SK-N-SH (cell line): ENCODE results near the gene PBXIP1. TPM values are rescaled to one million over a fixed set of nuclear protein-coding genes. Genes with fewer than 3 reads are reported as not detected.
"Not testable (repeated sequence)": the region's sequence is repeated elsewhere in the genome, so short reads cannot be mapped to it uniquely, and the experiment has no call there.

ENCODE experiments used
- CTCF ChIA-PET: fragments of 300-600, 350-600 bp; formaldehyde crosslinking; extraction: SDS; loops from one replicate; lab custom pipeline; 2021; lab: Yijun Ruan, JAX
- POLR2A ChIA-PET: fragments of 350-600 bp; sonication (Branson Sonifier 250); formaldehyde crosslinking; extraction: SDS; loops from one replicate; lab custom pipeline; 2020; ENCODE audit warnings: antibody characterized with exemption, inconsistent platforms; lab: Yijun Ruan, JAX
- DNase-seq: peaks from one replicate; pipeline ENCODE4 v3.0.0; 2012
- H2AFZ ChIP-seq: fragments of 200-600 bp; sonication (generic); 2 replicates; pipeline ENCODE4 v1.8.1; 2016; ENCODE audit warnings: antibody characterized with exemption, mild to moderate bottlenecking, low read depth
- H3F3A ChIP-seq: fragments of 200-600 bp; sonication (generic); replicated peaks from 2 replicates; pipeline ENCODE3; 2016; ENCODE audit warnings: antibody characterized with exemption, mild to moderate bottlenecking; ENCODE audit not compliant: insufficient read depth
- H3K27ac ChIP-seq, 2 experiments: fragments of 200-500 bp in 1 of 2; fragments of 200-600 bp in 1 of 2; sonication (Bioruptor generic) in 1 of 2; sonication (generic), shearing (Covaris generic) in 1 of 2; 2 replicates each; pipeline versions ENCODE4 v1.5.1 to v1.6.1; 2014 to 2016; ENCODE audit warnings: low read depth in 2 of 2, inconsistent platforms in 1 of 2, low read length in 1 of 2, mild to moderate bottlenecking in 1 of 2, mixed read lengths in 1 of 2
- H3K27me3 ChIP-seq: fragments of 200-600 bp; sonication (generic), shearing (Covaris generic); 2 replicates; pipeline ENCODE4 v1.6.1; 2016; ENCODE audit warnings: mixed run types; ENCODE audit not compliant: insufficient read depth
- H3K36me3 ChIP-seq, 2 experiments: fragments of 200-500 bp in 1 of 2; fragments of 200-600 bp in 1 of 2; sonication (Bioruptor generic) in 1 of 2; sonication (generic) in 1 of 2; replicated peaks in 1 of 2; 2 replicates each; pipeline versions ENCODE3 to v1.5.1; 2014 to 2016; ENCODE audit warnings: low read length in 1 of 2, mild to moderate bottlenecking in 1 of 2; ENCODE audit not compliant: insufficient read depth in 2 of 2, control insufficient read depth in 1 of 2
- H3K4me1 ChIP-seq, 2 experiments: fragments of 200-500 bp in 1 of 2; fragments of 200-600 bp in 1 of 2; sonication (Bioruptor generic) in 1 of 2; sonication (generic), shearing (Covaris generic) in 1 of 2; 2 replicates each; pipeline versions ENCODE4 v1.5.1 to v1.6.1; 2014 to 2016; ENCODE audit warnings: low read depth in 1 of 2, low read length in 1 of 2, mixed run types in 1 of 2; ENCODE audit not compliant: insufficient read depth in 2 of 2, control insufficient read depth in 1 of 2
- H3K4me2 ChIP-seq: fragments of 200-600 bp; sonication (generic), shearing (Covaris generic); 2 replicates; pipeline ENCODE4 v1.6.1; 2017; ENCODE audit warnings: mixed run types
- H3K4me3 ChIP-seq, 2 experiments: fragments of 200-500 bp in 1 of 2; fragments of 200-600 bp in 1 of 2; sonication (Bioruptor generic) in 1 of 2; sonication (generic), shearing (Covaris generic) in 1 of 2; 2 replicates each; pipeline versions ENCODE4 v1.5.1 to v1.8.1; 2014 to 2016; ENCODE audit warnings: low read depth in 2 of 2, inconsistent platforms in 1 of 2, low read length in 1 of 2, mild to moderate bottlenecking in 1 of 2, mixed read lengths in 1 of 2, moderate library complexity in 1 of 2
- H3K79me2 ChIP-seq: fragments of 200-600 bp; sonication (generic); 2 replicates; pipeline ENCODE4 v1.8.1; 2017; ENCODE audit warnings: mild to moderate bottlenecking; ENCODE audit not compliant: insufficient read depth
- H3K9ac ChIP-seq: fragments of 200-600 bp; sonication (generic); 2 replicates; pipeline ENCODE4 v1.6.1; 2017; ENCODE audit warnings: mixed run types
- H3K9me2 ChIP-seq: fragments of 200-600 bp; sonication (generic); 2 replicates; pipeline ENCODE4 v1.6.1; 2017; ENCODE audit warnings: mixed run types
- H3K9me3 ChIP-seq: fragments of 200-600 bp; sonication (generic); 2 replicates; pipeline ENCODE4 v1.6.1; 2017; ENCODE audit warnings: mixed run types, mild to moderate bottlenecking, moderate library complexity
- H4K20me1 ChIP-seq: fragments of 200-600 bp; sonication (generic); 2 replicates; pipeline ENCODE4 v1.6.1; 2017; ENCODE audit warnings: mild to moderate bottlenecking, mixed run types; ENCODE audit not compliant: insufficient read depth
- FOXM1 ChIP-seq: IDR thresholded peaks from 2 replicates; pipeline ENCODE4 v1.4.0; 2012; ENCODE audit warnings: low read depth, mild to moderate bottlenecking
- GABPA ChIP-seq: IDR thresholded peaks from 2 replicates; pipeline ENCODE4 v1.4.0; 2012; ENCODE audit warnings: low read depth, mild to moderate bottlenecking
- MAX ChIP-seq: IDR thresholded peaks from 2 replicates; pipeline ENCODE4 v1.4.0; 2012; ENCODE audit warnings: low read depth
- NFIC ChIP-seq: IDR thresholded peaks from 2 replicates; pipeline ENCODE4 v1.4.0; 2012; ENCODE audit warnings: borderline replicate concordance
- NRF1 ChIP-seq: IDR thresholded peaks from 2 replicates; pipeline ENCODE4 v1.6.1; 2012; ENCODE audit warnings: low read depth, mild to moderate bottlenecking, low read length
- RAD21 ChIP-seq: IDR thresholded peaks from 2 replicates; pipeline ENCODE4 v1.6.1; 2012; ENCODE audit warnings: mild to moderate bottlenecking, low read length
- RFX5 ChIP-seq: IDR thresholded peaks from 2 replicates; pipeline ENCODE4 v1.6.1; 2012; ENCODE audit warnings: mild to moderate bottlenecking, improper control_type of control experiment, low read length
- YY1 ChIP-seq: IDR thresholded peaks from 2 replicates; pipeline ENCODE4 v1.4.0; 2012; ENCODE audit warnings: low read depth, mild to moderate bottlenecking
- WGBS: methylation state at CpG from one replicate; pipeline ENCODE4 v1.1.6; 2017; ENCODE audit warnings: low lambda C conversion rate; 5-methylcytosine and 5-hydroxymethylcytosine counted together
- polyA plus RNA-seq, 3 experiments: library from polyadenylated mRNA; depleted of rRNA; stranded (reverse); fragments of >200 nt; gene quantifications; 2 replicates each; pipeline ENCODE4 v1.2.3, GENCODE V29; 2012

PBXIP1 gene
- polyA plus RNA-seq, 1 of the 3 experiments (the other 2 are of a cell fraction) = 55.9 TPM

DNA sequence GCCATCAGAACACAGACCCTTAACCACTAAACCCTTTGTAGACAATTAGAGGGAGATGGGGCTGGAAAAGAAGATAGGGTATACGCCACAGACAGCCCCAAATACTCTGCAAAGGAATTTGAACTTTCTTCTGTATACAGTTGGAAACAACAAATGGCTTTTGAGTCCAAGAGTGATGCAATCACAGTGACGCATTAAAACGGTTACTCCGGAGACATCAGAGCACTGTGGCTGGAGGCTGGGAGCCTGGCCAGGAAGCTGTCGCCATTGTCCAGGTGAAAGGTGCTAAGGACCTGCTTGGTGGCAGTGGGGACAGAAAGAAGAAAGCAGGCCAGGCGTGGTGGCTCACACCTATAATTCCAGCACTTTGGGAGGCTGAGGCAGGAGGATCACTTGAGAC is 31.4 kb upstream of the PBXIP1 start:
- no peak overlapping the region for H3K4me2 ChIP-seq
- no peak overlapping the region for H3K9ac ChIP-seq
- H3F3A ChIP-seq = peaks cover 5% of the 10 kb centered on the region
- H3K4me3 ChIP-seq = no peak overlapping the region
- POLR2A ChIA-PET = interaction anchor here (1.2 kb wide), 1 partner anchor 32 kb away, joined by 3 read pairs; no protein-coding TSS in a partner anchor
- H3K27me3 ChIP-seq = no peaks in the 10 kb centered on the region
- H3K36me3 ChIP-seq = peaks cover 24 to 33% of the 10 kb centered on the region in 2 experiments
- CTCF ChIA-PET = interaction anchor here (1.1 to 37.5 kb wide), 6 partner anchors 11 to 93 kb away, joined by 3 to 640 read pairs (median 8); partner anchors contain the start of genes LENEP, PYGO2 and ZBTB7B
- TF ChIP-seq GABPA (no peak), MAX (no peak), RFX5 (no peak), YY1 (no peak), NFIC (no peak), NRF1 (no peak)
- H3K4me1 ChIP-seq = peaks cover 2 to 26% of the 10 kb centered on the region in 2 experiments; a peak in 3 of 4 replicates
- H3K9me2 ChIP-seq = no peaks in the 10 kb centered on the region
- DNase-seq = no peak
- H4K20me1 ChIP-seq = no peaks in the 10 kb centered on the region
- H3K27ac ChIP-seq = no peak overlapping the region
- peaks cover 57% of the 10 kb centered on the region for H3K79me2 ChIP-seq
- WGBS = 91% methylated on average over 6 of the region's 6 CpGs
- H2AFZ ChIP-seq = no peak overlapping the region
- no peaks in the 10 kb centered on the region for H3K9me3 ChIP-seq

GRCh38 chr1:154986736-154987135 is 30.8 kb upstream of the PBXIP1 start:
- H2AFZ ChIP-seq, POLR2A ChIA-PET, H3K9me3 ChIP-seq, H4K20me1 ChIP-seq, H3K27ac ChIP-seq, H3F3A ChIP-seq, H3K27me3 ChIP-seq, H3K4me2 ChIP-seq, H3K9me2 ChIP-seq, H3K9ac ChIP-seq, DNase-seq, H3K4me3 ChIP-seq: not testable (repeated sequence)
- 89% methylated on average over 4 of the region's 4 CpGs for WGBS
- Histone ChIP-seq H3K4me1 (peaks cover 4 to 26% of the 10 kb centered on the region in 2 experiments; a peak in 3 of 4 replicates), H3K36me3 (peaks cover 24 to 33% of the 10 kb centered on the region in 2 experiments), H3K79me2 (peaks cover 59% of the 10 kb centered on the region)
- CTCF ChIA-PET = interaction anchor here (1.2 to 37.5 kb wide), 2 partner anchors 12 to 30 kb away, joined by 3 to 640 read pairs; partner anchors contain the start of genes LENEP and ZBTB7B

- 8% methylated on average over 16 of the region's 17 CpGs for WGBS
- Histone ChIP-seq H3K4me1 (peaks cover 4 to 24% of the 10 kb centered on the region in 2 experiments; a peak in 3 of 4 replicates), H3K4me3 (peak overlapping the region; percentile 72 to 82), H3K4me2 (peak overlapping the region; percentile 95), H3K27ac (peak overlapping the region; percentile 40 to 78; a peak in 3 of 4 replicates), H3K9ac (peak overlapping the region; percentile 78), H3K27me3 (no peaks in the 10 kb centered on the region), H3K36me3 (peaks cover 10 to 20% of the 10 kb centered on the region in 2 experiments), H4K20me1 (no peaks in the 10 kb centered on the region), H3K79me2 (peaks cover 84% of the 10 kb centered on the region), H3K9me2 (no peaks in the 10 kb centered on the region), H3F3A (peaks cover 13% of the 10 kb centered on the region), H2AFZ (peak overlapping the region; percentile 66; the same call in 1 of the 2 replicates), H3K9me3 (no peaks in the 10 kb centered on the region)
- POLR2A ChIA-PET = interaction anchor here (1.0 to 2.7 kb wide), 7 partner anchors 9 to 145 kb away, joined by 3 to 22 read pairs (median 5); partner anchors contain the start of genes LENEP, PYGO2 and SHC1
- CTCF ChIA-PET = interaction anchor here (1.3 to 37.5 kb wide), 8 partner anchors 10 to 67 kb away, joined by 3 to 640 read pairs (median 6); partner anchors contain the start of genes LENEP, PBXIP1, PYGO2 and ZBTB7B
- DNase-seq = no peak
- TF ChIP-seq FOXM1 (no peak), RAD21 (peak; percentile 16; the same call in 1 of the 2 replicates)
These were observed 28.0 kb upstream of the PBXIP1 start for GRCh38 chr1:154983776-154984466.
